Thoracic aorta (tissue), 2 donors: ENCODE data around the gene LNPEP. TPM values are rescaled to one million over a fixed set of nuclear protein-coding genes. Genes with fewer than 3 reads are reported as not detected.

Experiments used
- ATAC-seq: fragments of 150-250 bp; one replicate; pipeline ENCODE4 v1.8.0; 2017; ENCODE audit warnings: low read depth; ENCODE audit not compliant: insufficient number of reproducible peaks, low FRiP score
- DNase-seq: peaks from one replicate; pipeline ENCODE4 v3.0.0-alpha.2; 2020; ENCODE audit warnings: low spot score
- H3K27ac ChIP-seq, 2 donors: fragments of 200-600 bp; sonication (generic); 1 replicate in 1 of 2; 2 replicates in 1 of 2; pipeline ENCODE4 v1.5.1; 2016; ENCODE audit warnings: mild to moderate bottlenecking in 2 of 2, moderate library complexity in 2 of 2
- H3K27me3 ChIP-seq: fragments of 200-600 bp; sonication (generic); replicated peaks from 2 replicates; pipeline ENCODE4 v1.6.0; 2016; ENCODE audit warnings: mild to moderate bottlenecking; ENCODE audit not compliant: insufficient read depth
- H3K36me3 ChIP-seq: fragments of 200-600 bp; sonication (generic); one replicate; pipeline ENCODE4 v1.5.1; 2016
- H3K4me1 ChIP-seq, 2 donors: fragments of 200-600 bp; sonication (generic); 1 replicate in 1 of 2; 2 replicates in 1 of 2; pipeline versions ENCODE4 v1.5.1 to v1.6.0; 2016; ENCODE audit warnings: low read depth in 2 of 2, mild to moderate bottlenecking in 1 of 2; ENCODE audit not compliant: control insufficient read depth in 1 of 2
- H3K4me3 ChIP-seq: fragments of 200-600 bp; sonication (generic); 2 replicates; pipeline ENCODE4 v1.5.1; 2016; ENCODE audit warnings: mild to moderate bottlenecking
- H3K9me3 ChIP-seq: fragments of 200-600 bp; sonication (generic); 2 replicates; pipeline ENCODE4 v1.5.1; 2016
- CTCF ChIP-seq: fragments of 200-600 bp; sonication (generic); IDR thresholded peaks from one replicate; pipeline ENCODE4 v1.5.1; 2019; ENCODE audit warnings: antibody characterized with exemption
- total RNA-seq, 2 donors: library from RNA; depleted of rRNA; stranded (reverse); fragments of >200 nt; gene quantifications; one replicate each; pipeline versions ENCODE4 v1.1.0 to v1.2.3, GENCODE V29; 2016

The LNPEP gene
- total RNA-seq, 2 donors from 2014 or later: 55.0 to 74.6 TPM

- Histone ChIP-seq H3K4me1 (no peaks in the 10 kb centered on the region), H3K27me3 (no peaks in the 10 kb centered on the region), H3K9me3 (no peaks in the 10 kb centered on the region), H3K4me3 (no peak overlapping the region), H3K27ac (no peak overlapping the region), H3K36me3 (peaks cover 10% of the 10 kb centered on the region)
- no peak for DNase-seq
- TF ChIP-seq CTCF: no peak
- no peak for ATAC-seq
Observed at GRCh38 chr5:97019435-97020117, 83.7 kb downstream of the LNPEP start.

- H3K4me3 ChIP-seq: no peak overlapping the region
- H3K27me3 ChIP-seq: no peaks in the 10 kb centered on the region
- no peak overlapping the region for H3K27ac ChIP-seq
- H3K9me3 ChIP-seq: no peaks in the 10 kb centered on the region
- no peak for TF ChIP-seq CTCF
- no peaks in the 10 kb centered on the region for H3K4me1 ChIP-seq
- peaks cover 15% of the 10 kb centered on the region for H3K36me3 ChIP-seq
- DNase-seq (no peak), ATAC-seq (no peak)
Observed at GRCh38 chr5:97021416-97021815, 85.5 kb downstream of the LNPEP start.

GRCh38 chr5:97022898-97023297, 87.0 kb downstream of the LNPEP start:
- H3K9me3 ChIP-seq: no peaks in the 10 kb centered on the region
- peaks cover 25% of the 10 kb centered on the region for H3K36me3 ChIP-seq
- no peaks in the 10 kb centered on the region for H3K4me1 ChIP-seq
- H3K4me3 ChIP-seq: no peak overlapping the region
- TF ChIP-seq CTCF: no peak
- H3K27ac ChIP-seq: no peak overlapping the region
- DNase-seq: no peak
- no peak for ATAC-seq
- H3K27me3 ChIP-seq: no peaks in the 10 kb centered on the region

GRCh38 chr5:97026721-97027120, 90.8 kb downstream of the LNPEP start:
- H3K36me3 ChIP-seq: peaks cover 25% of the 10 kb centered on the region
- DNase-seq (no peak), ATAC-seq (no peak)
- H3K4me1 ChIP-seq: no peaks in the 10 kb centered on the region
- no peak overlapping the region for H3K27ac ChIP-seq
- no peak for TF ChIP-seq CTCF
- H3K27me3 ChIP-seq: no peaks in the 10 kb centered on the region
- H3K4me3 ChIP-seq: no peak overlapping the region
- no peaks in the 10 kb centered on the region for H3K9me3 ChIP-seq

- ATAC-seq: no peak
- Histone ChIP-seq H3K27ac (no peak overlapping the region), H3K36me3 (peaks cover 7% of the 10 kb centered on the region), H3K4me1 (no peaks in the 10 kb centered on the region), H3K27me3 (no peaks in the 10 kb centered on the region), H3K9me3 (no peaks in the 10 kb centered on the region), H3K4me3 (no peak overlapping the region)
- TF ChIP-seq CTCF: no peak
- DNase-seq: no peak
Observed at GRCh38 chr5:97037819-97038218, 101.9 kb downstream of the LNPEP start.
